ENCODE measurements around the gene PDE6D. TPM values are rescaled to one million over a fixed set of nuclear protein-coding genes. Genes with fewer than 3 reads are reported as not detected.

The PDE6D gene
- total RNA-seq, 1 experiment from 2014 or later = 43.8 TPM

- Histone ChIP-seq H3K36me3 (ENCODE audit: low read depth, low read length) (peaks cover 20% of the 10 kb centered on the region), H3K4me1 (ENCODE audit: insufficient read depth, low read length) (peaks cover 30% of the 10 kb centered on the region), H2AFZ (ENCODE audit: low read length) (no peak overlapping the region), H3K27me3 (ENCODE audit: low read length) (no peaks in the 10 kb centered on the region), H3K9ac (ENCODE audit: low read length) (no peak overlapping the region), H3K4me3 (ENCODE audit: low read length) (no peak overlapping the region), H3K9me3 (ENCODE audit: low read length) (no peaks in the 10 kb centered on the region), H3K4me2 (ENCODE audit: low read length) (no peak overlapping the region), H3K79me2 (ENCODE audit: low read length) (peaks cover 19% of the 10 kb centered on the region), H4K20me1 (ENCODE audit: low read length) (peaks cover 15% of the 10 kb centered on the region), H3K27ac (ENCODE audit: low read length) (no peak overlapping the region), H3K9me2 (replicated peaks; ENCODE audit: low read length) (no peaks in the 10 kb centered on the region), H3F3A (ENCODE audit: low read length, unreplicated experiment) (peaks cover 14% of the 10 kb centered on the region)
- CTCF ChIA-PET = interaction anchor here (4.1 kb wide), 1 partner anchor 38 kb away, joined by 108 read pairs; no protein-coding TSS in a partner anchor
- no TSS peak for BruUV-seq (replicated peaks)
- POLR2A ChIA-PET (ENCODE audit: unreplicated experiment) = no interaction called here
- TF ChIP-seq CTCF (conservative IDR thresholded peaks at IDR 0.05; ENCODE audit: low read depth, low read length) = no peak
- TF ChIP-seq EZH2phosphoT487 (IDR thresholded peaks at IDR 0.05; ENCODE audit: borderline replicate concordance, low read length) = no peak
- TF ChIP-seq EZH2 (IDR thresholded peaks at IDR 0.05; ENCODE audit: low read length, unreplicated experiment) = no peak
- intact Hi-C loops (cut with micrococcal nuclease) = loop anchor here (1.0 kb wide), 1 partner anchor 39 kb away; no protein-coding TSS in a partner anchor
- ATAC-seq (no peak), DNase-seq (no peak)
Observed at GRCh38 chr2:231715988-231716616, 65.0 kb downstream of the PDE6D start.

GRCh38 chr2:231715499-231715837 is 65.6 kb downstream of the PDE6D start:
- Histone ChIP-seq H2AFZ (ENCODE audit: low read length) (no peak overlapping the region), H3K4me2 (ENCODE audit: low read length) (no peak overlapping the region), H3F3A (ENCODE audit: low read length, unreplicated experiment) (peaks cover 15% of the 10 kb centered on the region), H3K4me1 (ENCODE audit: insufficient read depth, low read length) (peaks cover 30% of the 10 kb centered on the region), H3K9me3 (ENCODE audit: low read length) (no peaks in the 10 kb centered on the region), H3K9me2 (replicated peaks; ENCODE audit: low read length) (no peaks in the 10 kb centered on the region), H3K36me3 (ENCODE audit: low read depth, low read length) (peaks cover 26% of the 10 kb centered on the region), H3K9ac (ENCODE audit: low read length) (no peak overlapping the region), H3K27ac (ENCODE audit: low read length) (no peak overlapping the region), H3K27me3 (ENCODE audit: low read length) (no peaks in the 10 kb centered on the region), H4K20me1 (ENCODE audit: low read length) (peaks cover 22% of the 10 kb centered on the region), H3K79me2 (ENCODE audit: low read length) (peaks cover 25% of the 10 kb centered on the region), H3K4me3 (ENCODE audit: low read length) (no peak overlapping the region)
- BruUV-seq (replicated peaks) = no TSS peak
- ATAC-seq = no peak
- POLR2A ChIA-PET (ENCODE audit: unreplicated experiment) = no interaction called here
- CTCF ChIA-PET = interaction anchor here (0.6 to 4.1 kb wide), 4 partner anchors 38 to 104 kb away, joined by 3 to 108 read pairs (median 14); no protein-coding TSS in a partner anchor
- TF ChIP-seq CTCF (conservative IDR thresholded peaks at IDR 0.05; ENCODE audit: low read depth, low read length) (peak; percentile 38; the same call in 1 of the 2 replicates), EZH2 (IDR thresholded peaks at IDR 0.05; ENCODE audit: low read length, unreplicated experiment) (no peak)
- intact Hi-C loops (cut with micrococcal nuclease) = loop anchor here (1.0 kb wide), 1 partner anchor 38 kb away; no protein-coding TSS in a partner anchor
- no peak for DNase-seq

Data from PC-3 (cell line).